Activated naive CD8-positive, alpha-beta T cell treated with anti-CD3 and anti-CD28 coated beads for 36 hours (primary cell): ENCODE results near the gene SSBP4. TPM values are rescaled to one million over a fixed set of nuclear protein-coding genes. Genes with fewer than 3 reads are reported as not detected.

Experiments
- DNase-seq: peaks from one replicate; pipeline ENCODE4 v3.0.0; 2021
- H3K27ac Mint-ChIP-seq: one replicate; pipeline ENCODE4 v1.8.0; 2022; ENCODE audit warnings: mild to moderate bottlenecking, moderate library complexity, mixed read lengths
- H3K27me3 Mint-ChIP-seq: one replicate; pipeline ENCODE4 v1.8.0; 2022; ENCODE audit warnings: mild to moderate bottlenecking, mixed read lengths
- H3K36me3 Mint-ChIP-seq: one replicate; pipeline ENCODE4 v1.8.0; 2021; ENCODE audit warnings: mild to moderate bottlenecking, mixed read lengths
- H3K4me1 Mint-ChIP-seq: one replicate; pipeline ENCODE4 v1.8.0; 2021; ENCODE audit warnings: mixed read lengths
- H3K4me3 Mint-ChIP-seq: one replicate; pipeline ENCODE4 v1.8.0; 2022; ENCODE audit warnings: mild to moderate bottlenecking, moderate library complexity, mixed read lengths
- H3K9me3 Mint-ChIP-seq: one replicate; pipeline ENCODE4 v1.8.0; 2022; ENCODE audit warnings: mixed read lengths
- total RNA-seq, 2 experiments: library from RNA; stranded (reverse); gene quantifications; one replicate each; pipeline ENCODE4 v1.2.3, GENCODE V29; 2021

Gene SSBP4
- total RNA-seq, 2 experiments from 2014 or later: 96.1 to 101 TPM

DNA sequence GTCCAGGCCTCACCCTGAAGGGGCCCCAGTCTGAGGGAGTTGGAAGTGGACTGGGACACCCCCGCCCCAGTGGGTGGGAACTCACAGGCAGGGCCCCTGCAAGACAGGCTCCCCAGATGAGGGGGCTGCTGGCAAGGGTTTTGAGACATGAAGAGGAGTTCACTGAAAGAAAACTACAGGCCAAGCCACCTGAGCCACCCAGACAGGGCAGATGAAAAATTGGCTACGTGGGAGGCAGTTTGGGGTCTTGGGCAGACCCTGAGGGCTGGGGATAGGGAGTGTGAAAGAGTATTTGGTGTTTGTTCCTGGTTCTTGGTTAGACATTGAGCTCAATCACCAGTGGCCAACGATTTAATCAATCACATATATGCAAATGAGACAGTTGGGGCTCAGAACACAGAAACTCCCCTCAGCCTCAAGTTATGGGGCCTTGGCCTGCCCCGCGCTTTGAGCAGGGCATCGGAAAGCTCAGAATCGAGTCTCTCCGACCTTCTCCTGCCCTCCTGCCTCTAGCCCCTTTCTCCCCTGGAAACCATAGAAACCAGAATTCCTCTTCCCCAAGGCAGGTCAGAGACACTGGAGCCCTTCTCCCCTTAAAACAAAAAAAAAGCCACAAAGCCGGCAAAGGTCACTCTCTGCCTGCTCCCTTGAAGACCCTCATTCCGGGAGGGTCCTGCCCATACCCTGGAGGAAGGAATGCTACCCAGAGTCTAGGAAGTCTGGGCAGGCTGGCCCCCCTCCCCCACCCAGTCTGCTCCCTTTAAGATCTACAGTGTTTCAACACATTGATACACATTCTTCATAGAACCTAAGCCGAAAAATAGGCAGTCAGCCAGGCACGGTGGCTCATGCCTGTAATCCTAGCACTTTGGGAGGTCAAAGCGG lies 20.1 kb downstream of the SSBP4 start:
- no peak for DNase-seq
- Mint-ChIP-seq H3K36me3 (peaks cover 13% of the 10 kb centered on the region), H3K27me3 (no peaks in the 10 kb centered on the region), H3K4me3 (no peak overlapping the region), H3K4me1 (peaks cover 27% of the 10 kb centered on the region), H3K27ac (no peak overlapping the region), H3K9me3 (peaks cover 3% of the 10 kb centered on the region)

DNA sequence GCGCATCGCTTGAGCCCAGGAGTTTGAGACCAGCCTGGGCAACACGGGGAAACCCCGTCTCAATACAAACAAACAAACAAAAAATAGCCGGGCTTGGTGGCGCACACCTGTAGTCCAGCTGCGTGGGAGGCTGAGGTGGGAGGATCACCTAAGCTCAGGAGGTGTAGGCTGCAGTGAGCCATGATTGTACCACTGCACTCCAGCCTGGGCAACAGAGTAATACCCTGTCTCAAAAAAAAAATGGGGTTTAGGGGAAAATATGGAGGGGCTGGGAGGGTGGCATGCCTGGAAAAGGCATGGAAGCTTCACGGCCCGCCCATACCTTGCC lies 20.7 kb downstream of the SSBP4 start:
- no peak overlapping the region for H3K27ac Mint-ChIP-seq
- H3K4me3 Mint-ChIP-seq: no peak overlapping the region
- peaks cover 26% of the 10 kb centered on the region for H3K4me1 Mint-ChIP-seq
- peaks cover 3% of the 10 kb centered on the region for H3K9me3 Mint-ChIP-seq
- no peak for DNase-seq
- peaks cover 9% of the 10 kb centered on the region for H3K36me3 Mint-ChIP-seq
- H3K27me3 Mint-ChIP-seq: no peaks in the 10 kb centered on the region

- Mint-ChIP-seq H3K36me3 (peaks cover 9% of the 10 kb centered on the region), H3K4me3 (no peak overlapping the region), H3K27ac (no peak overlapping the region), H3K9me3 (peaks cover 3% of the 10 kb centered on the region), H3K4me1 (peaks cover 26% of the 10 kb centered on the region), H3K27me3 (no peaks in the 10 kb centered on the region)
- no peak for DNase-seq
Measured at GRCh38 chr19:18440415-18440877, 21.2 kb downstream of the SSBP4 start.

- H3K27me3 Mint-ChIP-seq: no peaks in the 10 kb centered on the region
- peaks cover 3% of the 10 kb centered on the region for H3K9me3 Mint-ChIP-seq
- no peak for DNase-seq
- H3K4me1 Mint-ChIP-seq: peaks cover 23% of the 10 kb centered on the region
- H3K27ac Mint-ChIP-seq: peak overlapping the region; percentile 69
- H3K4me3 Mint-ChIP-seq: no peak overlapping the region
- peaks cover 6% of the 10 kb centered on the region for H3K36me3 Mint-ChIP-seq
Measured at GRCh38 chr19:18440936-18441803, 22.0 kb downstream of the SSBP4 start.

DNA sequence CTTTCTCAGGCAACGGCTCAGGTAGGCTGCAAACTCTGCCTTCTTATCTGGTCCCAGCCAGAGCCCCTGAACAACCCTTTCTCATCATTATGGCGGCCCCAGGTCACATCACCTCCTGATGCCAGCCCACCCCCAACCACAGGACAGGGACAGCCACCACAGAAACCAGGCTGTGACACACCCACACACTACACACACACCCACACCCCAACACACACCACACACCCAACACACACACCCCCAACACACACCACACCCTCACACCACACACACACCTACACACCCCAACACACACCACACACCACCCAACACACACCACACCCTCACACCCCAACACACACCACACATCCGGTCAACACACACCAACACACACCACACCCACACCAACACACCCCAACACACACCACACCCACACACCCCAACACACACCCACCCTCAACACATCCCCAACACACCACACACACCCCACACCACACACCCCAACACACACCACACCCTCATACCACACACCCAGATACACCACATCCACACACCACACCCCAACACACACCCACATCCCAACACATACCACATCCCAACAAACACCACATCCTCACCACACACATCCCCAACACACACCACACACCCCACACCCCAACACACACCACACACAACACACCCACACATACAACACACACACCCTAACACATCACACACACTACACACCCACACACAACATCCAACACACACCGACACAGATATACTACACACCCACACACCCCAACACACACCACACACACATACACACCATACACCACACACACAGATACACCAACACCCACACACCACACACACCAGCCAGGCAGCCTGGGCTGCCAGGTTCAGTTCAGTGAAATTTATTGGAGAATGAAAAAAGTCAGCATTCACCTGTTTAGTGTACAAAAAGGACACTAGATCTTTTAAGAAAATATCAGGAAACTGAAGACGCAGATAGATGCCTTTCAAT lies 22.9 kb downstream of the SSBP4 start:
- Mint-ChIP-seq H3K27ac (peak overlapping the region; percentile 69), H3K4me3 (peak overlapping the region; percentile 23), H3K4me1 (peaks cover 18% of the 10 kb centered on the region), H3K36me3 (peaks cover 6% of the 10 kb centered on the region), H3K9me3 (peaks cover 3% of the 10 kb centered on the region), H3K27me3 (no peaks in the 10 kb centered on the region)
- no peak for DNase-seq

GRCh38 chr19:18442941-18443340 lies 23.7 kb downstream of the SSBP4 start:
- Mint-ChIP-seq H3K9me3 (peaks cover 3% of the 10 kb centered on the region), H3K4me1 (peaks cover 16% of the 10 kb centered on the region), H3K36me3 (peaks cover 6% of the 10 kb centered on the region), H3K27me3 (no peaks in the 10 kb centered on the region), H3K4me3 (no peak overlapping the region), H3K27ac (no peak overlapping the region)
- no peak for DNase-seq

DNA sequence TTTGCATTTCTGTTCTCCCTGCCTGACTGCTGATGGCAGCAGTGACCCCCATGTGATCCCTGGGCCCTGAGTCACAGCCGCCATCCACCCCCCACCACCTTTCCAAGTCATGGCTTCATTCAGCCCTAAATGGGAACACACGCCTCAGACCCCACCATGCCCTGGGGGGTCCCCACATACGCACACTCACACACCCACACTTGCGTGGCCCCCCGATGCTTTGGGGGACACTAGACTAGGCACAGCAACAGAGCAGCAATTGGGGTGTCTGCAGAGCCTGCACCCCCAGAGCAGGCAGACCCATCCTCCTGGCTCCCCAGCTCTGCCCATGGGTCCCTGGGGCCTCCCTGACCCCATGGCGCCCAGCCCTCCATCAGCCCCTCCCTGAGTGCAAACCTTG lies 24.2 kb downstream of the SSBP4 start:
- DNase-seq: no peak
- no peak overlapping the region for H3K4me3 Mint-ChIP-seq
- H3K4me1 Mint-ChIP-seq: peaks cover 16% of the 10 kb centered on the region
- H3K9me3 Mint-ChIP-seq: peaks cover 3% of the 10 kb centered on the region
- peaks cover 9% of the 10 kb centered on the region for H3K36me3 Mint-ChIP-seq
- no peaks in the 10 kb centered on the region for H3K27me3 Mint-ChIP-seq
- H3K27ac Mint-ChIP-seq: no peak overlapping the region

DNA sequence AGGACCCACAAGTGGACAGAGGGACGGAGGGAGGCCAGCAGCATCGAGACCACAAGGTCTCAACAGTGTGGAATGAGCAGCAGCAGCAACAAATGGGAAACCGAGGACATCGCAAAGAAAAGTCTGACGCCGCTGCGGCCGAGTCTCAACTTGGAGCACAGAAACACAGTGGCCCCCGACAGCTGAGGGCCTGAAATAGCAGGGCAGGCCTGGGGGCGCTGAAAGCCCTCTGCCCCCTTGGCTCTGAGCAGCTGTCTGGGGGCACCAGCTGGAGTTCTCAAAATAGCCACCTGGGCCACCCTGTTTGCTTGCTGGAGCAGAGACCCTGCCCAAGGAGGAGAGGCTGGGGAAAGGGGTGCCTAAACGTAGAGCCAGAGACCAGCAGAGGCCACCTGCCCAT lies 24.6 kb downstream of the SSBP4 start:
- Mint-ChIP-seq H3K36me3 (peaks cover 11% of the 10 kb centered on the region), H3K4me3 (no peak overlapping the region), H3K4me1 (peaks cover 16% of the 10 kb centered on the region), H3K27ac (no peak overlapping the region), H3K9me3 (peaks cover 3% of the 10 kb centered on the region), H3K27me3 (no peaks in the 10 kb centered on the region)
- no peak for DNase-seq

DNA sequence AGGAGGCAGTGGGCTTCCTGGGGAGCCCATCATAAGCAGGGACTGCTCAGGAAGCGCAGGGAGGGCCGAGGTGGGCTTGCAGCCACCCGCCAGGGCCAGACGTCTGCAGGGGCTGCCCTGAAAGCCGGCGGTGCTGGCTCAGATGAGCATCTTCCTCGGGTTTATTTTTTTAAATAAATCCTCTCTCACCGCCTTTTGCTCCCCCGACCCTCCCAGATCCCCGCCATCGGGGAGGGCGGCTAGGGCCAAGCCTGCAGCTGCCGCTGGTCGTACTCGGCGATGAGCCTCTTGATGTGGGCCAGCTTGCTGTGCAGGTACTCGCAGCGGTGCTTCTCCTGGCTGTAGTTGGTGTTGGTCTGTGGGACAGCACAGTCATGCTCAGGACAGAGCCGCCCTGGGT lies 25.3 kb downstream of the SSBP4 start:
- peaks cover 14% of the 10 kb centered on the region for H3K4me1 Mint-ChIP-seq
- no peak overlapping the region for H3K27ac Mint-ChIP-seq
- DNase-seq: no peak
- no peaks in the 10 kb centered on the region for H3K27me3 Mint-ChIP-seq
- H3K36me3 Mint-ChIP-seq: peaks cover 11% of the 10 kb centered on the region
- peaks cover 3% of the 10 kb centered on the region for H3K9me3 Mint-ChIP-seq
- H3K4me3 Mint-ChIP-seq: no peak overlapping the region

DNA sequence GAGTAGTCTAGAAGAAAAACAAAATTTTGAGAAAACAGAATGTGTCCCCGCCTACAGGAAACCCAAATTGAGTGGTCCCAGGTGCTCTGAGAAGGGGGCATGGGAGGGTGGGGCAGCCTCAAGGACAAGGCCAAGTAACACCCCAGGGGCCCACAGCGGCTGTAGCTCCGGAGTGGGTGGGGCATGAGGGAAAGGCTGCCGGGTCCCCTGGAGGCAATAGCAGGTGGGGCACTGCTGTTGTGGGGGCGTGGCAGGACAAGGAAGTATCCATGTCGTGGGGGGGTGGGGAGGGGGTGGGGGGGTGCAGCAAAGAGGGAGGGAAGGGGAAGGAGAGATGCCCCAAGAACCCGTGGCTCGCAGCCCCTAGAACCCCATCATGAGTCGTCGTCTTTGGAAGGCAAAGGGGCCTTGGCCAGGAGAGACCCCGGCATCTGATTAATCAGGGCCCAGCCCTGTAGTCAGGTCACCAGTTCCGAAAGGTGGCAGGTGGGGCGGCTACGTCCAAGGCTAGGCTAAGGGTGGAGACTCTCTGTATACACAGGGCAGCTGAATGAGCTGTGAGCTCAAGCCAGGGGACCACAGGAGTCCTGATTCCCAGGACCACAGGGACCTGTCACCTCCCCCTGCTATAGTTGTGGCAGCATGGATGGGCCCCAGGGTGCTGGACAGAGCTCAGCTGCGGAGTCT lies 26.2 kb downstream of the SSBP4 start:
- no peak for DNase-seq
- peaks cover 3% of the 10 kb centered on the region for H3K9me3 Mint-ChIP-seq
- peaks cover 9% of the 10 kb centered on the region for H3K4me1 Mint-ChIP-seq
- H3K27ac Mint-ChIP-seq: no peak overlapping the region
- peaks cover 11% of the 10 kb centered on the region for H3K36me3 Mint-ChIP-seq
- H3K4me3 Mint-ChIP-seq: no peak overlapping the region
- H3K27me3 Mint-ChIP-seq: no peaks in the 10 kb centered on the region

GRCh38 chr19:18446145-18446810 lies 27.1 kb downstream of the SSBP4 start:
- Mint-ChIP-seq H3K27me3 (no peaks in the 10 kb centered on the region), H3K36me3 (peaks cover 13% of the 10 kb centered on the region), H3K4me1 (peaks cover 9% of the 10 kb centered on the region), H3K4me3 (no peak overlapping the region), H3K27ac (no peak overlapping the region), H3K9me3 (peaks cover 3% of the 10 kb centered on the region)
- no peak for DNase-seq

GRCh38 chr19:18446811-18447359 lies 27.7 kb downstream of the SSBP4 start:
- Mint-ChIP-seq H3K4me1 (peaks cover 7% of the 10 kb centered on the region), H3K4me3 (no peak overlapping the region), H3K36me3 (peaks cover 13% of the 10 kb centered on the region), H3K27ac (no peak overlapping the region), H3K27me3 (no peaks in the 10 kb centered on the region), H3K9me3 (peaks cover 3% of the 10 kb centered on the region)
- DNase-seq: no peak

DNA sequence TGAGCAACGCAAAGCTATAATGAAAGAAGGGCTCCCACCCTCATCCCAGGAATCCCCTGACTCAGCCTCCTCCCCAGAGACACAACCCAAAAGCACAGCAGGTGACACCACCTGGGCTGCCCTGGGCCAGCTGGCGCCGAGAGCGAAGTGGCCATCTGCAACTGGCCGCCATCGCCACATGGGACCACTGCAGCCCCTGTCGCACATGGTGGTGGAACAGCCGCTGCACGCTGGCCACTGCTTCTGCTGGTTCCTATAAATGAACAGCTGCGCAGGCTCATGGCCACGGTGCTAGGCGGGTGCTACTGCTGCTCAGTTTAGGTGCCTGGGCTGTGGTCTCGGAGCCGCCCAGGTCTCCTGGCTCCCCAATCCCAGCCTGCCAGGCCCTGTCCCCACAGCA lies 30.4 kb downstream of the SSBP4 start:
- no peak overlapping the region for H3K27ac Mint-ChIP-seq
- no peaks in the 10 kb centered on the region for H3K27me3 Mint-ChIP-seq
- no peak for DNase-seq
- peaks cover 7% of the 10 kb centered on the region for H3K36me3 Mint-ChIP-seq
- H3K4me3 Mint-ChIP-seq: no peak overlapping the region
- peaks cover 2% of the 10 kb centered on the region for H3K4me1 Mint-ChIP-seq
- H3K9me3 Mint-ChIP-seq: no peaks in the 10 kb centered on the region
